Fibroblast of lung (primary cell): ENCODE data around the gene XYLB.

Experiments
- EZH2 ChIP-seq: IDR thresholded peaks from 2 replicates; pipeline ENCODE4 v1.5.1; 2012; ENCODE audit warnings: low read length, control low read depth, mild to moderate bottlenecking; ENCODE audit errors: missing control alignments
- TF ChIP-seq, protein P1 (sequence below), 2 donors: IDR thresholded peaks in 1 of 2; conservative IDR thresholded peaks in 1 of 2; 1 replicate in 1 of 2; 2 replicates in 1 of 2; pipeline ENCODE4 v1.5.1; 2011 to 2012; ENCODE audit warnings: low read length in 2 of 2, control low read depth in 1 of 2, inconsistent platforms in 1 of 2, low read depth in 1 of 2, mild to moderate bottlenecking in 1 of 2

DNA sequence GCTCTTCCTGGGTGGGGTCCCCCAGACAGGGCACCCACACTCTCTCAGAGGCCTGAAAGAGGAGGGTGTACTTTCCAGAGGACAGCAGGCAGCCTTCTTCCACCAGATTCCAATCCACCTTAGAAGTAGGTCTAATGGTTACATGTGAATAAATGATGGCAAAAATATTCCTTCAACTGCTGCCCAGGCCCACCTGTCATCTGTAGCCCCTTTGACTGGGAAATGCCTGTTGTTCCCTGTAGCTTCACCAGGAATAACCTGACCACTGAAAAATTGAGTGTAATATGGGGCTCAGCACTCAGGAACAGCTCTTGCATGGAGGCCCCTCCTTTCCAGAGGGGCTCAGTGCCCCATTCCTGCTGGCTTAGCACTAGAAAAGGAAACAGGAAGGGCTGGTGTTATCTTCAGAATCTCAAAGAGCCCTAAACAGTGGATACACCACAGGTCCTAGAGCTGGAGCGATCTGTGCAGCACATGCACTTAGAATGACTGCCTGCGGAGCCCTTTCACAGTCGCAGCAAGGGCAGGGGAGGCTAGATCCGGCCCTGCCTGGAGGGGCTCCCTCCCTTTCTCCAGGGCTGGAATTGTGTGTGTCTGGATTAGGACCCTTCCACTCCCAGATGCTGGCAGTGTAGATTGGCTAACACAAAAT is 32.3 kb upstream of the XYLB start:
- TF ChIP-seq, protein P1, sequence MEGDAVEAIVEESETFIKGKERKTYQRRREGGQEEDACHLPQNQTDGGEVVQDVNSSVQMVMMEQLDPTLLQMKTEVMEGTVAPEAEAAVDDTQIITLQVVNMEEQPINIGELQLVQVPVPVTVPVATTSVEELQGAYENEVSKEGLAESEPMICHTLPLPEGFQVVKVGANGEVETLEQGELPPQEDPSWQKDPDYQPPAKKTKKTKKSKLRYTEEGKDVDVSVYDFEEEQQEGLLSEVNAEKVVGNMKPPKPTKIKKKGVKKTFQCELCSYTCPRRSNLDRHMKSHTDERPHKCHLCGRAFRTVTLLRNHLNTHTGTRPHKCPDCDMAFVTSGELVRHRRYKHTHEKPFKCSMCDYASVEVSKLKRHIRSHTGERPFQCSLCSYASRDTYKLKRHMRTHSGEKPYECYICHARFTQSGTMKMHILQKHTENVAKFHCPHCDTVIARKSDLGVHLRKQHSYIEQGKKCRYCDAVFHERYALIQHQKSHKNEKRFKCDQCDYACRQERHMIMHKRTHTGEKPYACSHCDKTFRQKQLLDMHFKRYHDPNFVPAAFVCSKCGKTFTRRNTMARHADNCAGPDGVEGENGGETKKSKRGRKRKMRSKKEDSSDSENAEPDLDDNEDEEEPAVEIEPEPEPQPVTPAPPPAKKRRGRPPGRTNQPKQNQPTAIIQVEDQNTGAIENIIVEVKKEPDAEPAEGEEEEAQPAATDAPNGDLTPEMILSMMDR (conservative IDR thresholded peaks at IDR 0.05 in 1 of 2, IDR thresholded peaks at IDR 0.05 in 1 of 2; ENCODE audit: low read depth in 1 of 2, low read length in 2 of 2), result no peak
- no peak for TF ChIP-seq EZH2
